H1 (cell line): ENCODE data around the gene CRKL. TPM values are rescaled to one million over a fixed set of nuclear protein-coding genes. Genes with fewer than 3 reads are reported as not detected.

ENCODE experiments used
- CTCF ChIA-PET: fragments of 300-600 bp; sonication (Branson Sonifier 250); formaldehyde crosslinking; loops from one replicate; lab custom pipeline; 2021; ENCODE audit not compliant: partially characterized antibody; lab: Charles Lee
- POLR2A ChIA-PET: fragments of 300-600 bp; sonication (Branson Sonifier 250); formaldehyde crosslinking; loops from one replicate; lab custom pipeline; 2021; ENCODE audit warnings: inconsistent platforms; ENCODE audit not compliant: partially characterized antibody; lab: Charles Lee
- DNase-seq, 2 experiments: peaks; one replicate each; pipeline versions ENCODE4 v3.0.0 to v3.0.0-alpha.2; 2010 to 2022; ENCODE audit warnings: low spot score in 2 of 2, low read depth in 1 of 2, mixed read lengths in 1 of 2
- FAIRE-seq: peaks from 2 replicates; lab custom pipeline; 2011; peaks lifted over from hg19 to GRCh38; lab: Jason Lieb, UNC
- H2AFZ ChIP-seq: 2 replicates; pipeline ENCODE4 v1.8.1; 2012; ENCODE audit warnings: low read length, inconsistent platforms
- H2AK5ac ChIP-seq: 2 replicates; pipeline ENCODE4 v1.6.1; 2013; ENCODE audit warnings: low read depth, low read length
- H2BK120ac ChIP-seq: replicated peaks from 2 replicates; pipeline ENCODE3; 2013; ENCODE audit warnings: low read depth, low read length, inconsistent platforms
- H2BK12ac ChIP-seq: 2 replicates; pipeline ENCODE4 v1.6.1; 2013; ENCODE audit warnings: low read depth, low read length
- H2BK15ac ChIP-seq: 2 replicates; pipeline ENCODE4 v1.6.1; 2013; ENCODE audit warnings: low read length
- H2BK20ac ChIP-seq: 2 replicates; pipeline ENCODE4 v1.6.1; 2013; ENCODE audit warnings: low read length
- H2BK5ac ChIP-seq: 2 replicates; pipeline ENCODE4 v1.6.1; 2013; ENCODE audit warnings: low read depth, low read length
- H3K14ac ChIP-seq: 2 replicates; pipeline ENCODE4 v1.6.1; 2013; ENCODE audit warnings: inconsistent platforms; ENCODE audit not compliant: insufficient read length
- H3K18ac ChIP-seq: 2 replicates; pipeline ENCODE4 v1.6.1; 2013; ENCODE audit warnings: low read length; ENCODE audit errors: extremely low read depth
- H3K23ac ChIP-seq: 2 replicates; pipeline ENCODE4 v1.6.1; 2013; ENCODE audit warnings: inconsistent platforms; ENCODE audit not compliant: insufficient read length
- H3K23me2 ChIP-seq: 2 replicates; pipeline ENCODE4 v1.6.1; 2013; ENCODE audit warnings: low read depth, low read length
- H3K27ac ChIP-seq: 2 replicates; pipeline ENCODE4 v1.6.1; 2011; ENCODE audit warnings: low read depth, low read length, inconsistent platforms
- H3K27me3 ChIP-seq, 4 experiments: replicated peaks in 1 of 4; 1 replicate in 1 of 4; 2 replicates in 3 of 4; pipeline versions ENCODE4 v1.6.1 to v1.8.1; 2011 to 2013; ENCODE audit warnings: low read length in 3 of 4, mild to moderate bottlenecking in 3 of 4, inconsistent platforms in 2 of 4, mixed read lengths in 2 of 4, moderate library complexity in 1 of 4; ENCODE audit not compliant: control insufficient read depth in 3 of 4, insufficient read depth in 3 of 4; ENCODE audit errors: extremely low read depth in 1 of 4
- H3K36me3 ChIP-seq, 4 experiments: 2 replicates each; pipeline versions ENCODE4 v1.6.1 to v1.8.1; 2011 to 2013; ENCODE audit warnings: mild to moderate bottlenecking in 4 of 4, low read length in 3 of 4, moderate library complexity in 2 of 4, control low read depth in 1 of 4, inconsistent platforms in 1 of 4; ENCODE audit not compliant: insufficient read depth in 4 of 4, control insufficient read depth in 2 of 4
- H3K4ac ChIP-seq: replicated peaks from 2 replicates; pipeline ENCODE3; 2013; ENCODE audit warnings: low read length, low read depth, mixed read lengths, inconsistent platforms; ENCODE audit not compliant: insufficient read length
- H3K4me1 ChIP-seq, 4 experiments: replicated peaks in 1 of 4; 1 replicate in 1 of 4; 2 replicates in 3 of 4; pipeline versions ENCODE4 v1.6.1 to v1.8.1; 2011 to 2013; ENCODE audit warnings: low read length in 3 of 4, inconsistent platforms in 2 of 4, mixed read lengths in 1 of 4; ENCODE audit not compliant: insufficient read depth in 4 of 4, control insufficient read depth in 3 of 4
- H3K4me2 ChIP-seq, 2 experiments: 2 replicates each; pipeline versions ENCODE4 v1.6.1 to v1.8.1; 2011 to 2013; ENCODE audit warnings: low read depth in 2 of 2, low read length in 2 of 2, control low read depth in 1 of 2, inconsistent platforms in 1 of 2, mild to moderate bottlenecking in 1 of 2; ENCODE audit not compliant: insufficient read depth in 1 of 2
- H3K4me3 ChIP-seq, 4 experiments: fragments of 200-600, 300-600 bp in 1 of 4; sonication (generic), shearing (Covaris generic), sonication (Bioruptor Twin) in 1 of 4; 2 replicates each; pipeline versions ENCODE4 v1.5.1 to v1.8.1; 2011 to 2016; ENCODE audit warnings: low read length in 4 of 4, low read depth in 3 of 4, control low read depth in 2 of 4, inconsistent platforms in 2 of 4, mild to moderate bottlenecking in 2 of 4, mixed read lengths in 1 of 4, moderate library complexity in 1 of 4; ENCODE audit not compliant: insufficient read depth in 2 of 4; ENCODE audit errors: extremely low read depth in 1 of 4
- H3K56ac ChIP-seq: replicated peaks from 2 replicates; pipeline ENCODE3; 2013; ENCODE audit warnings: low read depth, mild to moderate bottlenecking, mixed read lengths, low read length, inconsistent platforms; ENCODE audit not compliant: insufficient read length
- H3K79me1 ChIP-seq: 2 replicates; pipeline ENCODE4 v1.6.1; 2013; ENCODE audit warnings: low read depth, low read length, control low read depth
- H3K79me2 ChIP-seq, 2 experiments: 2 replicates each; pipeline versions ENCODE4 v1.6.1 to v1.8.1; 2012 to 2013; ENCODE audit warnings: low read length in 2 of 2, mild to moderate bottlenecking in 2 of 2, inconsistent platforms in 1 of 2; ENCODE audit not compliant: insufficient read depth in 2 of 2, control insufficient read depth in 1 of 2
- H3K9ac ChIP-seq, 4 experiments: replicated peaks in 1 of 4; 1 replicate in 1 of 4; 2 replicates in 3 of 4; pipeline versions ENCODE4 v1.6.1 to v1.8.1; 2011 to 2013; ENCODE audit warnings: low read depth in 3 of 4, low read length in 3 of 4, control low read depth in 2 of 4, mild to moderate bottlenecking in 2 of 4, moderate library complexity in 2 of 4, inconsistent platforms in 1 of 4; ENCODE audit errors: extremely low read depth in 1 of 4
- H3K9me3 ChIP-seq, 2 experiments: 2 replicates each; pipeline versions ENCODE4 v1.6.1 to v1.8.1; 2012 to 2013; ENCODE audit warnings: mild to moderate bottlenecking in 2 of 2, moderate library complexity in 2 of 2, control low read depth in 1 of 2, inconsistent platforms in 1 of 2, low read depth in 1 of 2, low read length in 1 of 2, mixed read lengths in 1 of 2; ENCODE audit not compliant: insufficient read depth in 2 of 2
- H4K20me1 ChIP-seq, 2 experiments: replicated peaks in 1 of 2; 2 replicates each; pipeline versions ENCODE3 to v1.8.1; 2011 to 2013; ENCODE audit warnings: inconsistent platforms in 2 of 2, low read length in 2 of 2, mild to moderate bottlenecking in 1 of 2; ENCODE audit not compliant: insufficient read depth in 2 of 2, control insufficient read depth in 1 of 2
- H4K5ac ChIP-seq: 2 replicates; pipeline ENCODE4 v1.6.1; 2013; ENCODE audit warnings: low read length, low read depth, mixed read lengths, inconsistent platforms; ENCODE audit not compliant: insufficient read length
- H4K8ac ChIP-seq: 2 replicates; pipeline ENCODE4 v1.8.0; 2013; ENCODE audit warnings: mild to moderate bottlenecking, moderate library complexity, low read length, inconsistent platforms; ENCODE audit not compliant: insufficient read depth; ENCODE audit errors: extremely low read depth
- H4K91ac ChIP-seq: replicated peaks from 2 replicates; pipeline ENCODE3; 2013; ENCODE audit warnings: low read length, mixed read lengths, inconsistent platforms; ENCODE audit not compliant: insufficient read length
- BCL11A ChIP-seq, 2 experiments: IDR thresholded peaks; one replicate each; pipeline ENCODE4 v1.6.1; 2011; ENCODE audit warnings: low read depth in 2 of 2, low read length in 2 of 2, mild to moderate bottlenecking in 2 of 2
- BRCA1 ChIP-seq: IDR thresholded peaks from 2 replicates; pipeline ENCODE4 v1.6.1; 2012; ENCODE audit warnings: low read depth, low read length, improper control_type of control experiment
- EP300 ChIP-seq, 2 experiments: IDR thresholded peaks; 1 replicate in 1 of 2; 2 replicates in 1 of 2; pipeline ENCODE4 v1.6.1; 2011 to 2012; ENCODE audit warnings: low read depth in 2 of 2, low read length in 2 of 2, mild to moderate bottlenecking in 2 of 2, borderline replicate concordance in 1 of 2, inconsistent platforms in 1 of 2, moderate library complexity in 1 of 2
- JUN ChIP-seq: IDR thresholded peaks from 2 replicates; pipeline ENCODE4 v1.6.1; 2011; ENCODE audit warnings: low read depth, mild to moderate bottlenecking, improper control_type of control experiment, low read length
- MAFK ChIP-seq: IDR thresholded peaks from 2 replicates; pipeline ENCODE4 v1.6.1; 2012; ENCODE audit warnings: low read depth, mild to moderate bottlenecking, improper control_type of control experiment, low read length
- NRF1 ChIP-seq: IDR thresholded peaks from 2 replicates; pipeline ENCODE4 v1.6.1; 2011; ENCODE audit warnings: mild to moderate bottlenecking, low read depth, low read length, improper control_type of control experiment
- SIRT6 ChIP-seq: IDR thresholded peaks from one replicate; pipeline ENCODE4 v1.7.1; 2012; ENCODE audit warnings: low read length, inconsistent platforms
- SRF ChIP-seq: IDR thresholded peaks from 2 replicates; pipeline ENCODE4 v1.6.1; 2011; ENCODE audit warnings: mild to moderate bottlenecking, low read depth, low read length, moderate library complexity
- TBP ChIP-seq: IDR thresholded peaks from 2 replicates; pipeline ENCODE4 v1.6.1; 2011; ENCODE audit warnings: low read depth, low read length, improper control_type of control experiment
- WGBS, 2 experiments: shearing (Covaris generic) in 1 of 2; methylation state at CpG; one replicate each; pipeline versions ENCODE4 v1.1.6 to v1.1.7; 2013 to 2015; ENCODE audit warnings: low lambda C conversion rate in 2 of 2, mixed read lengths in 2 of 2, inconsistent platforms in 1 of 2, low coverage in 1 of 2, missing lambda C conversion rate in 1 of 2; ENCODE audit not compliant: insufficient replicate concordance in 2 of 2, insufficient coverage in 1 of 2, insufficient read length in 1 of 2; ENCODE audit errors: extremely low coverage in 1 of 2, missing lambda C conversion rate in 1 of 2; 5-methylcytosine and 5-hydroxymethylcytosine counted together
- polyA plus RNA-seq, 7 experiments: library from polyadenylated mRNA; depleted of rRNA in 3 of 7; stranded (reverse) in 5 of 7; unstranded in 2 of 7; fragments of >200 nt in 5 of 7; fragments of 200-250 nt in 2 of 7; gene quantifications; 1 replicate in 5 of 7; 2 replicates in 1 of 7; 4 replicates in 1 of 7; pipeline versions ENCODE4 v1.2.1 to v1.2.3, GENCODE V29; 2011 to 2013; ENCODE audit warnings: missing spikeins in 2 of 7, mixed read lengths in 2 of 7
- total RNA-seq: library from RNA; stranded (reverse); fragmentation: NEBNext Ultra II Directional; extraction: Animal tissue kit (Norgen Biotek cat#: 25700); gene quantifications from 2 replicates; pipeline ENCODE4 v1.2.1, GENCODE V29; 2021
- TF ChIP-seq, protein P1 (sequence below), 3 experiments: IDR thresholded peaks; 1 replicate in 2 of 3; 2 replicates in 1 of 3; pipeline versions ENCODE4 v1.5.1 to v1.6.1; 2011; ENCODE audit warnings: low read length in 3 of 3, mild to moderate bottlenecking in 3 of 3, inconsistent platforms in 2 of 3, low read depth in 1 of 3, moderate library complexity in 1 of 3; ENCODE audit not compliant: insufficient read depth in 1 of 3; ENCODE audit errors: control extremely low read depth in 1 of 3

Gene CRKL
- total and polyA plus RNA-seq, 2 of the 8 experiments (the other 6 are each of a cell fraction or from before 2014, with no cell fraction given), result 34.5 to 94.5 TPM

GRCh38 chr22:20928573-20928967 lies 11.4 kb downstream of the CRKL start:
- no peak overlapping the region for H4K91ac ChIP-seq
- no peak overlapping the region for H2AK5ac ChIP-seq
- no peak overlapping the region for H3K18ac ChIP-seq
- 94% methylated on average over 4 of the region's 4 CpGs; no CpG with 5 or more reads in 1 of the 2 experiments for WGBS, 2 experiments
- H3K56ac ChIP-seq, result no peak overlapping the region
- H3K23me2 ChIP-seq, result peaks cover 1% of the 10 kb centered on the region; the same call in 1 of the 2 replicates
- H3K14ac ChIP-seq, result no peak overlapping the region
- peaks cover 12% of the 10 kb centered on the region for H3K79me1 ChIP-seq
- ChIA-PET POLR2A (no interaction called here), CTCF (interaction anchor here (1.2 to 1.8 kb wide), 2 partner anchors 27 to 40 kb away, joined by 3 to 5 read pairs; no protein-coding TSS in a partner anchor)
- FAIRE-seq, result no peak
- H3K4me3 ChIP-seq, result no peak overlapping the region
- peaks cover 0 to 3% (median under 1%) of the 10 kb centered on the region in 4 experiments; a peak in 2 of 8 replicates for H3K36me3 ChIP-seq
- peaks cover 29 to 33% of the 10 kb centered on the region in 2 experiments for H4K20me1 ChIP-seq
- no peak overlapping the region for H2BK20ac ChIP-seq
- H3K27ac ChIP-seq, result no peak overlapping the region
- H3K79me2 ChIP-seq, result peaks cover 64 to 98% of the 10 kb centered on the region in 2 experiments
- no peak overlapping the region for H3K23ac ChIP-seq
- H3K9me3 ChIP-seq, result no peaks in the 10 kb centered on the region
- no peak overlapping the region for H3K9ac ChIP-seq
- no peak overlapping the region for H4K5ac ChIP-seq
- peaks cover 0 to 9% (median 7%) of the 10 kb centered on the region in 4 experiments; a peak in 4 of 7 replicates for H3K4me1 ChIP-seq
- DNase-seq, result no peak
- no peak for TF ChIP-seq BRCA1
- TF ChIP-seq JUN, result no peak
- no peak for TF ChIP-seq NRF1
- TF ChIP-seq, protein P1, sequence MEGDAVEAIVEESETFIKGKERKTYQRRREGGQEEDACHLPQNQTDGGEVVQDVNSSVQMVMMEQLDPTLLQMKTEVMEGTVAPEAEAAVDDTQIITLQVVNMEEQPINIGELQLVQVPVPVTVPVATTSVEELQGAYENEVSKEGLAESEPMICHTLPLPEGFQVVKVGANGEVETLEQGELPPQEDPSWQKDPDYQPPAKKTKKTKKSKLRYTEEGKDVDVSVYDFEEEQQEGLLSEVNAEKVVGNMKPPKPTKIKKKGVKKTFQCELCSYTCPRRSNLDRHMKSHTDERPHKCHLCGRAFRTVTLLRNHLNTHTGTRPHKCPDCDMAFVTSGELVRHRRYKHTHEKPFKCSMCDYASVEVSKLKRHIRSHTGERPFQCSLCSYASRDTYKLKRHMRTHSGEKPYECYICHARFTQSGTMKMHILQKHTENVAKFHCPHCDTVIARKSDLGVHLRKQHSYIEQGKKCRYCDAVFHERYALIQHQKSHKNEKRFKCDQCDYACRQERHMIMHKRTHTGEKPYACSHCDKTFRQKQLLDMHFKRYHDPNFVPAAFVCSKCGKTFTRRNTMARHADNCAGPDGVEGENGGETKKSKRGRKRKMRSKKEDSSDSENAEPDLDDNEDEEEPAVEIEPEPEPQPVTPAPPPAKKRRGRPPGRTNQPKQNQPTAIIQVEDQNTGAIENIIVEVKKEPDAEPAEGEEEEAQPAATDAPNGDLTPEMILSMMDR (IDR thresholded peaks at IDR 0.05; ENCODE audit: control extremely low read depth in 1 of 3, insufficient read depth in 1 of 3, low read depth in 1 of 3, low read length in 3 of 3), result no peak
- no peak for TF ChIP-seq EP300 (IDR thresholded peaks at IDR 0.05; ENCODE audit: borderline replicate concordance in 1 of 2, low read depth in 2 of 2, low read length in 2 of 2)
- TF ChIP-seq MAFK, result no peak
- no peak for TF ChIP-seq TBP
- no peak for TF ChIP-seq SIRT6
- no peak for TF ChIP-seq BCL11A (IDR thresholded peaks at IDR 0.05; ENCODE audit: low read depth in 2 of 2, low read length in 2 of 2)
- no peak for TF ChIP-seq SRF
- no peak overlapping the region for H2BK15ac ChIP-seq
- H2BK12ac ChIP-seq, result no peak overlapping the region
- no peak overlapping the region for H2AFZ ChIP-seq
- no peak overlapping the region for H3K4ac ChIP-seq
- no peak overlapping the region for H3K4me2 ChIP-seq
- no peaks in the 10 kb centered on the region for H3K27me3 ChIP-seq
- no peak overlapping the region for H2BK120ac ChIP-seq
- no peak overlapping the region for H2BK5ac ChIP-seq
- H4K8ac ChIP-seq, result no peak overlapping the region
